ENCODE results near the gene KCNQ1.

DNA sequence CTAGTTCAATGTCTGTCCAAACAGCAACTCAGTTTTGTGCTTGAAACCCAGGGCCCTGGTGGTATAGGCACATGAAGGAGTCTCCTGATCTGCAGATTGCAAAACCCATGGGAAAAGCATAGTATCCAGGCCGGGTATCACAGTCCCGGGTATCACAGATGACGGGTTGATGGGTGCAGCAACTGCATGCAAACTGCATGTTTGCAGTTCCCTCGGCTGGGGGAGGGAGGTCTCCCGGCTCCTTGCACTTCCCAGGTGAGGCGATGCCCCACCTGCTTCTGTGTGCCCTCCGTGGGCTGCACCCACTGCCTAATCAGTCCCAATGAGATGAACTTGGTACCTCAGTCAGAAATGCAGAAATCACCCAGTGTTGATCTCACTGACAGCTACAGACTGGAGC lies 53.9 kb downstream of the KCNQ1 start:
- TF ChIP-seq EZH2 (IDR thresholded peaks at IDR 0.05; ENCODE audit: insufficient read depth, poor library complexity, severe bottlenecking): no peak
- TF ChIP-seq EZH2phosphoT487 (IDR thresholded peaks at IDR 0.05; ENCODE audit: insufficient read depth, low read depth): no peak
